Karpas-422 (cell line): ENCODE data around the gene ITPRIPL1. TPM values are rescaled to one million over a fixed set of nuclear protein-coding genes. Genes with fewer than 3 reads are reported as not detected.

Experiments
- DNase-seq: peaks from one replicate; pipeline ENCODE4 v3.0.0-alpha.2; 2015
- H2AFZ ChIP-seq: fragments of 200-600 bp; sonication (generic); 2 replicates; pipeline ENCODE4 v1.6.1; 2014; ENCODE audit warnings: antibody characterized with exemption, low read length, mixed read lengths
- H3K27ac ChIP-seq: fragments of 200-600 bp; sonication (generic); 2 replicates; pipeline ENCODE4 v1.5.1; 2014; ENCODE audit warnings: mild to moderate bottlenecking, low read length, moderate library complexity
- H3K27me3 ChIP-seq: fragments of 200-600 bp; sonication (generic); 2 replicates; pipeline ENCODE4 v1.6.1; 2014; ENCODE audit warnings: low read length, mixed read lengths
- H3K36me3 ChIP-seq: fragments of 200-600 bp; sonication (generic); 2 replicates; pipeline ENCODE4 v1.6.1; 2014; ENCODE audit warnings: low read length, mixed read lengths; ENCODE audit not compliant: insufficient read depth
- H3K4me1 ChIP-seq: fragments of 200-600 bp; sonication (generic); 2 replicates; pipeline ENCODE4 v1.6.1; 2014; ENCODE audit warnings: mild to moderate bottlenecking, low read length, mixed read lengths
- H3K4me2 ChIP-seq: fragments of 200-600 bp; sonication (generic); 2 replicates; pipeline ENCODE4 v1.6.1; 2014; ENCODE audit warnings: low read length, low read depth, mild to moderate bottlenecking; ENCODE audit not compliant: poor library complexity, severe bottlenecking
- H3K4me3 ChIP-seq: fragments of 200-600 bp; sonication (generic); 2 replicates; pipeline ENCODE4 v1.5.1; 2014; ENCODE audit warnings: mild to moderate bottlenecking, antibody characterized with exemption, low read length, mixed read lengths
- H3K79me2 ChIP-seq: fragments of 200-600 bp; sonication (generic); 2 replicates; pipeline ENCODE4 v1.6.1; 2014; ENCODE audit warnings: mild to moderate bottlenecking, low read length, mixed read lengths
- H3K9ac ChIP-seq: fragments of 200-600 bp; sonication (generic); 2 replicates; pipeline ENCODE4 v1.6.0; 2014; ENCODE audit warnings: low read length
- H3K9me2 ChIP-seq: fragments of 200-600 bp; sonication (generic), shearing (Covaris generic); replicated peaks from 2 replicates; pipeline ENCODE4 v1.6.0; 2014; ENCODE audit warnings: mild to moderate bottlenecking, low read length, moderate library complexity; ENCODE audit not compliant: insufficient read depth
- H3K9me3 ChIP-seq: fragments of 300-700, 200-600 bp; sonication (generic); 2 replicates; pipeline ENCODE4 v1.6.1; 2014; ENCODE audit warnings: low read length, mixed read lengths
- H4K20me1 ChIP-seq: fragments of 200-600 bp; sonication (generic); 2 replicates; pipeline ENCODE4 v1.6.1; 2014; ENCODE audit warnings: mild to moderate bottlenecking, antibody characterized with exemption, low read length, low read depth; ENCODE audit not compliant: insufficient read depth
- total RNA-seq: library from RNA; depleted of rRNA; stranded (reverse); fragments of >200 nt; shearing (Covaris generic); gene quantifications from 2 replicates; pipeline ENCODE4 v1.2.3, GENCODE V29; 2014; ENCODE audit warnings: low replicate concordance

Gene ITPRIPL1
- total RNA-seq, 1 experiment from 2014 or later: 12.4 TPM

DNA sequence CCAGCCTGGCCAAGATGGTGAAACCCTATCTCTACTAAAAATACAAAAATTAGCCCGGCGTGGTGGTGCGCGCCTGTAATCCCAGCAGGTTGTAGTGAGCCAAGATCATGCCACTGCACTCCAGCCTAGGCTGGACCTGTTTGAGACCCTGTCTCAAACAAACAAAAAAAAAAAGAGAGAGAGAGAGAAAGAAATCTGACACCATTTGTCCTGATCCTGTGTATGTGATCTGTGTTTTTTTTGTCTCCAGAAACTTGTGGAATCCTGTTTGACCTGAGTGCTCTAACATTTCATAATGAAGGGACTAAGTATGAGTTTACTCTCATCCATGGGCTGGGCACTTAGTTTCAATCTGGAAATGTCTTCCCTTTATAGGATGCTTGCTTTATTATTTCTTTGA, 6.4 kb upstream of the ITPRIPL1 start:
- peaks cover 6% of the 10 kb centered on the region for H3K79me2 ChIP-seq
- no peaks in the 10 kb centered on the region for H3K27me3 ChIP-seq
- H3K36me3 ChIP-seq: no peaks in the 10 kb centered on the region
- H3K4me3 ChIP-seq: no peak overlapping the region
- peaks cover 36% of the 10 kb centered on the region for H3K4me1 ChIP-seq
- no peaks in the 10 kb centered on the region for H3K9me3 ChIP-seq
- no peaks in the 10 kb centered on the region for H4K20me1 ChIP-seq
- no peak overlapping the region for H3K9ac ChIP-seq
- no peak overlapping the region for H3K27ac ChIP-seq
- no peaks in the 10 kb centered on the region for H3K9me2 ChIP-seq
- no peak for DNase-seq
- no peak overlapping the region for H2AFZ ChIP-seq
- H3K4me2 ChIP-seq: peak overlapping the region; percentile 32

DNA sequence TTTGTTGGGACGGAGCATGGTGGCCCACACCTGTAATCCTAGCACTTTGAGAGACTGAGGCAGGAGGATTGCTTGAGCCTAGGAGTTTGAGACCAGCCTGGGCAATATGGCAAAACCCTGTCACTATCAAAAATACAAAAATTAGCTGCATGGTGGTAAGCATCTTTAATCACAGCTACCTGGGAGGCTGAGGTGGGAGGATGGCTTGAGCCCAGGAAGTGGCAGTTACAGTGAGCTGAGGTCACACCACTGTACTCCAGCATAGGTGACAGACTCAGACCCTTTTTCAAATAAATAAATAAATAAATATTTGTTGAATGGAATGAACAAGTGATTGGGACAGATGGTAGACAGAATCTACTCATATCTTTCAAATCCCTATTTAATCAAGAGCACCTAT, 5.7 kb upstream of the ITPRIPL1 start:
- H3K4me2 ChIP-seq: peak overlapping the region; percentile 32
- no peak for DNase-seq
- H3K9me3 ChIP-seq: no peaks in the 10 kb centered on the region
- no peaks in the 10 kb centered on the region for H4K20me1 ChIP-seq
- no peaks in the 10 kb centered on the region for H3K36me3 ChIP-seq
- no peaks in the 10 kb centered on the region for H3K9me2 ChIP-seq
- no peaks in the 10 kb centered on the region for H3K27me3 ChIP-seq
- peaks cover 40% of the 10 kb centered on the region for H3K4me1 ChIP-seq
- no peak overlapping the region for H3K27ac ChIP-seq
- no peak overlapping the region for H2AFZ ChIP-seq
- peak overlapping the region; percentile 33 for H3K4me3 ChIP-seq
- H3K79me2 ChIP-seq: peaks cover 6% of the 10 kb centered on the region
- H3K9ac ChIP-seq: no peak overlapping the region

DNA sequence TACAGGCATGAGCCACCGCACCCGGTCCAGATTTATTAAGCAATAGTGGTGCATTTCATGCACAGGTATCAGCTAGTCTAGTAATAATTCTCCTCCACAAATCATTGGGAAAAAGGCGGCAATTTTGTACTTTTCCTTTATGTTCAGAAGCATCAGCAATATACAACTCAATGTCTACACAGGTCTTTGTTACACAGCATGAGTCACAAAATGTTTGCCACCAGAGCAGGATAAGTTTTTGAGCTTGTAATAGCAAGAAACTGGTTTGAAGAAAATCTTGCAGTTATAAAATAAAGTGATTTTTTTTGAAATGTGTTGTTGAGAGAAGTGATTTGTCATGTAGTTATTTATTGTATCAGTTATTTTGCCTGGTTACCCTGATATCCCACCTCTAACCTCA, 4.8 kb upstream of the ITPRIPL1 start:
- H2AFZ ChIP-seq: no peak overlapping the region
- peaks cover 14% of the 10 kb centered on the region for H3K79me2 ChIP-seq
- no peaks in the 10 kb centered on the region for H3K27me3 ChIP-seq
- H3K4me1 ChIP-seq: peaks cover 47% of the 10 kb centered on the region
- H3K9me2 ChIP-seq: no peaks in the 10 kb centered on the region
- DNase-seq: no peak
- peak overlapping the region; percentile 99 for H3K4me2 ChIP-seq
- no peaks in the 10 kb centered on the region for H3K36me3 ChIP-seq
- no peaks in the 10 kb centered on the region for H3K9me3 ChIP-seq
- peak overlapping the region; percentile 81 for H3K27ac ChIP-seq
- no peaks in the 10 kb centered on the region for H4K20me1 ChIP-seq
- H3K9ac ChIP-seq: peak overlapping the region; percentile 92
- peak overlapping the region; percentile 92 for H3K4me3 ChIP-seq

DNA sequence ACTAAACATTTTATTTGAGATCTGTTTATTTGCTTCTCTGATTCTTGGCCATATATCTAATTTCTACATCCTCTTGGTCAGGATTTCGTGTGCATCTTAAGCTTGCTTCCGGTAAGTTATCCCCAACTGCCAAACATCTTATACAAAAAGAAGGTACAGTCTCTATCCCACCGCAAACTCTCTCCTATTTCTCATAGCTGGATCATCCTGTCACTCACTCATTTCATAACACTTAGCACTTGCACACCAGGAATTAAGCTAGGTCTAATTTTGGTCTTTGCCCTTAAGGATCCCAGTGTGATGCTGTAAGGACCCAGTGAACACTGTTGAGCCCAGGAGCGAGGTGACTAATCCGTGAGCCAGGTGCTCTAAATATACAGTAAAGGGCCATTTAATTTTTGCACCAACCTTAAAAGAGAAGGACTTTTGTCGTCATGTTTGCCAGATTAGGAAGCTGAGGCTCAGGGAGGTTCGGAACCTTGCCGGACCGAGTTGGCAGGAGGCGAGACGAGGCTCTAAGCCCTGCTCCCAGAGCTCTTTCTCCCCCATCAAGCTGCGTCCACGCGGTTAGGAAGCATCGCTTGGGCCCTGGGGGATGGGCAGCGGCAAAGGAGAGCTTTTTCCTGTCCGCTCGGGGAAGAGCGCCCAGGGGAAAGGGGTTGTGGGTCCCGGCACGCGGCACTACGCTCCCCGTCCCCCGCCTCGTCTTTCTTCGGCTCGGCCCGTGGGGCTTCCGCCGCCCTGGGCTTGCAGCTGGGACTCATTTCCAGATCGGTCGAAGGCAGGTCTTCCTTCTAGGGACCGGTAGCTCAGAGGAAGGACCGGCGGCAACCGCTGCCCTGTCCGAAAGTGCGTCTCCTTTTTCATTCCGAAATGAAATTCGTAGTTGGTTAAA, 4.1 kb upstream of the ITPRIPL1 start:
- peak overlapping the region; percentile 92 for H3K4me3 ChIP-seq
- H3K9me3 ChIP-seq: no peaks in the 10 kb centered on the region
- peak overlapping the region; percentile 92 for H2AFZ ChIP-seq
- no peaks in the 10 kb centered on the region for H4K20me1 ChIP-seq
- H3K27ac ChIP-seq: peak overlapping the region; percentile 81
- H3K9me2 ChIP-seq: no peaks in the 10 kb centered on the region
- peak overlapping the region; percentile 99 for H3K4me2 ChIP-seq
- H3K9ac ChIP-seq: peak overlapping the region; percentile 92
- H3K27me3 ChIP-seq: no peaks in the 10 kb centered on the region
- H3K4me1 ChIP-seq: peaks cover 46% of the 10 kb centered on the region
- DNase-seq: peak; percentile 77
- H3K79me2 ChIP-seq: peaks cover 20% of the 10 kb centered on the region
- H3K36me3 ChIP-seq: no peaks in the 10 kb centered on the region

DNA sequence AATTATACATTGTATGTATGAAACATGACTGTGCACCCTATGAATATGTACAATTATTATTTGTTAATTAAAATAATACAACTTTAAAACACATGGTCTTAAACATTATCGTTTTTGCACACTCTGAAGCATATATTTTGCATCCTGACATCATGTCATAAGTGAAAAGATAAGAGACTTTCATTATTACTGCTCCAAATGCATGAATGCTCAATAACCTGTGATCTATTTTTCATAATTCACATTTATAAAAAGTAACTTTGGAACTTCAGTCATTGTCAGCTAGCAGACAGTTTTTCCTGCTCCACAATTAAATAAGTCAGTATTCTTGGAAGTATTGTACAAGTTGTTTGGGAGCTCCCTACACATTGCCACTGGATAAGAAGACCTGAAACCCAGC, 1.3 kb upstream of the ITPRIPL1 start:
- peaks cover 54% of the 10 kb centered on the region for H3K4me1 ChIP-seq
- peak overlapping the region; percentile 85 for H3K4me2 ChIP-seq

DNA sequence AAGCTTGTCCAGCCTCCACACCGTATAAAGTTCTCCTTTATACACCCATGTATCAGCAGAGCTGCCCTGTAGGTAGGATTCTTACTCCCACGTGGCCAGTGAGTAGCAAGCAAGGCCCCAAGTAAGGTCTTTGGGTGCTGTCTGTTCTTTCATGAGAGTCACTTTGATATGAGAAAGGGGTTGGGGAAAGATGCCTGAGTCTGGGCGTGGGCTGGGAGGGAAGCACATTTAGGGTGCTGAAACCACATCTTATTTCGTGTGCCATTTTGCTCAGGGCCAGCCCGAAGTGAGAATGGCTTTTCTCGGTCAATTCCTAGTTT, 436 bp upstream of the ITPRIPL1 start:
- H3K9me3 ChIP-seq: no peaks in the 10 kb centered on the region
- peaks cover 47% of the 10 kb centered on the region for H3K4me1 ChIP-seq
- H3K9me2 ChIP-seq: no peaks in the 10 kb centered on the region
- H4K20me1 ChIP-seq: no peaks in the 10 kb centered on the region
- peak overlapping the region; percentile 65; the same call in 1 of the 2 replicates for H3K27ac ChIP-seq
- peaks cover 23% of the 10 kb centered on the region for H3K36me3 ChIP-seq
- peak overlapping the region; percentile 70 for H2AFZ ChIP-seq
- no peak for DNase-seq
- H3K27me3 ChIP-seq: no peaks in the 10 kb centered on the region
- H3K9ac ChIP-seq: peak overlapping the region; percentile 86
- H3K4me2 ChIP-seq: peak overlapping the region; percentile 85
- peaks cover 51% of the 10 kb centered on the region for H3K79me2 ChIP-seq
- H3K4me3 ChIP-seq: peak overlapping the region; percentile 90

More for the DNA sequence above, 1.3 kb upstream of the ITPRIPL1 start:
- no peak overlapping the region for H3K9ac ChIP-seq
- peaks cover 23% of the 10 kb centered on the region for H3K36me3 ChIP-seq
- H2AFZ ChIP-seq: no peak overlapping the region
- no peak for DNase-seq
- no peaks in the 10 kb centered on the region for H3K9me3 ChIP-seq
- no peak overlapping the region for H3K27ac ChIP-seq
- H3K27me3 ChIP-seq: no peaks in the 10 kb centered on the region
- no peaks in the 10 kb centered on the region for H4K20me1 ChIP-seq
- no peaks in the 10 kb centered on the region for H3K9me2 ChIP-seq
- H3K79me2 ChIP-seq: peaks cover 48% of the 10 kb centered on the region
- no peak overlapping the region for H3K4me3 ChIP-seq

DNA sequence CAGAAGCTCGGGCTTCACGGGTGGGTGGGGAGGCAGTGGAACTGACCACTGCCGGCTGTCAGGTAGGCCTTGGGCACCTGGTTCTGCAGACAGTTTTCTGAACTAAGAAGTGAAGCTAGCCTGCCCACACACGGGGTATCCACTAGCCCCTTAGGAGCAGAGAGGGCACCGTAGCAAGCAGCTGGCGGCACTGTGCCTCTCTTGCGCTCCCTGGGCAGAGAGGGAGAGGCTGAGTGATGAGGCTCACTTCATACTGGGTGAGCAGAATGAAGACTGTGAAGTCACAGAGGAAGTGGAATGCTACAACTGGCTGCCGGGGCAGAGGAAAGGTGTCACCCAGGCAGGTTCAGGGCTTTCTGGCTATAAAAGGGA, 753 bp downstream of the ITPRIPL1 start:
- Histone ChIP-seq H3K9me3 (no peaks in the 10 kb centered on the region), H3K79me2 (peaks cover 49% of the 10 kb centered on the region), H3K4me3 (peak overlapping the region; percentile 90), H3K4me1 (peaks cover 39% of the 10 kb centered on the region), H3K9me2 (no peaks in the 10 kb centered on the region), H3K36me3 (peaks cover 23% of the 10 kb centered on the region), H3K27me3 (no peaks in the 10 kb centered on the region), H3K4me2 (peak overlapping the region; percentile 85), H2AFZ (peak overlapping the region; percentile 70; the same call in 1 of the 2 replicates), H3K9ac (peak overlapping the region; percentile 86), H3K27ac (peak overlapping the region; percentile 65), H4K20me1 (no peaks in the 10 kb centered on the region)
- DNase-seq: peak; percentile 73

DNA sequence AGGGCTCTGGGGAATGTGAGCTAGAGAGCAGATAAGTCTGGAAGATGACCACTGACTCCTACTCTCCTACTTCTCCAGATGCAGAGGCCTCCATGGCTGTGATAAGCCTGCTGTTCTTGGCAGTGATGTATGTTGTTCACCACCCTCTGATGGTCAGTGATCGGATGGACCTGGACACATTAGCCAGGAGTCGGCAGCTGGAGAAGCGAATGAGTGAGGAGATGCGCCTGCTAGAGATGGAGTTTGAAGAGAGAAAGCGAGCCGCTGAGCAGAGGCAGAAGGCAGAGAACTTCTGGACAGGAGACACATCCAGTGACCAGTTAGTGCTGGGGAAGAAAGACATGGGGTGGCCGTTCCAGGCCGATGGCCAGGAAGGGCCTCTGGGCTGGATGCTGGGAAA, 1.4 kb downstream of the ITPRIPL1 start:
- H3K27ac ChIP-seq: peak overlapping the region; percentile 5; the same call in 1 of the 2 replicates
- no peaks in the 10 kb centered on the region for H4K20me1 ChIP-seq
- peaks cover 32% of the 10 kb centered on the region for H3K4me1 ChIP-seq
- no peaks in the 10 kb centered on the region for H3K9me2 ChIP-seq
- peak overlapping the region; percentile 86 for H3K9ac ChIP-seq
- peaks cover 23% of the 10 kb centered on the region for H3K36me3 ChIP-seq
- no peaks in the 10 kb centered on the region for H3K27me3 ChIP-seq
- DNase-seq: no peak
- H2AFZ ChIP-seq: no peak overlapping the region
- H3K4me3 ChIP-seq: peak overlapping the region; percentile 90
- peaks cover 46% of the 10 kb centered on the region for H3K79me2 ChIP-seq
- peak overlapping the region; percentile 85 for H3K4me2 ChIP-seq
- no peaks in the 10 kb centered on the region for H3K9me3 ChIP-seq
